ENCODE results near the gene MYO10.
"Not testable (repeated sequence)": the region's sequence is repeated elsewhere in the genome, so short reads cannot be mapped to it uniquely, and the experiment has no call there.

MYO10 gene

GRCh38 chr5:16744164-16744880, 191.8 kb downstream of the MYO10 start:
- DNase-seq (ENCODE audit: low read depth in 2 of 2) = no peak

GRCh38 chr5:16742938-16743337, 193.2 kb downstream of the MYO10 start:
- no peak for DNase-seq (ENCODE audit: low read depth in 2 of 2)

DNA sequence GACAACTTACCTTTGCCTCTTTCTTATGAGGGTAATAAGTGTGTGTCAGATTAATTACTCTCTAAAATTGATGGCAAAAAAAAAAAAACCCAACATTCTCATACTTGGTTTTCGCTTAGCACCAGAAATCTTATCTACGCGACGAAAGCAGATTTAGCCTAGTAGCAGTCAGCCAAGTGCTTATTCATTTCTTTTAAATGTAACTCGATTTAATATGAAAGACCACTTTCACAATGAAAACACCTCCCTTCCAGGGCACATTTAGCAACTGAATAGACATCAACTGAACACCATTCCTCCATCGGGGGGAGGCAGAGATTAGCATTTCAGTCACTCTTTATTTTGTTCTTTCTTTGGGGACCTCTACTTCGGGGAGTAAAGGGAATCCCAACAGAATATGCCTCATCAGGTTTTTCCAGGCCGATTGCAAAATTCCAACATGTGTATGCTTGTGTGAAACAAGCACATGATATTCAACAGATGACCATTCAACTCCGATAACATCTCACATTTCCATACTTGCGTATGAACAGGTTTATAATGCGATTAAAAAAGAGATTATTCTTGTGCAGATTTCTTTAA, 195.2 kb downstream of the MYO10 start:
- no peak for DNase-seq (ENCODE audit: low read depth in 2 of 2)

DNA sequence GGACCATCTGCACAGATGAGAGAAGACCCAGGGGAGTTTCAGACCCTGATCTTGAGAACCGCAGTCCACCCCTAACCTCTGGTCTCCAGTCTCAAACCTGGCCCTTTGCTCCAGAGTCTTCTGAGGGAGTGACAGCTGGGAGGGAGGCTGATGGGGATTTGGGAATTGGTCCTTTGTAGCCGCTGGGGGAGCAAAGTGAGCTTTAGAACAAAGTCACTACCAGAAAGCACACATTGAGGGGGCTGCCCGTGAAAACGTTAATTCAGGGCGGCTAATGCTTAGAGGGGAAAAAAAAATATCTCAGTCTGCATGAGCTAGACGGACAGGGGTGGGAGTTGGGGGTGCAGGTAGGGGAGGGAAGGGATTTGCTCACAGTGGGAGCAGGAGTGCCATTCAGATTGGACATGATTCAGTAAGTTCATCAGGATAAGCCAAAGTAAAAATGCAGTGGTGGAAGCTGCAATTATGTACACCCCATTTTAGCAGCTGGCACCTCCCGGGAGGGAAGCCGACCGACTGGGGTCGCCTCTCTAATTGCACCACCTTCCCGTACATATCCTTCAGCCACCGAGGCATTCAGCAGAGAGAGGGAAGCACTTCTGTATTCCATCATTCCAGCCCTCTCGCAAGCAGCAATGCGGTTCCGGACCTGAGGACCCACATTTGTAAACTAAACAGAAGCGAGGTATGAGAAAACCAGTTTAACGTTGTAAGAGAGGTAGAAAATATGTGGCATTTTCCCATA, 195.8 kb downstream of the MYO10 start:
- DNase-seq (ENCODE audit: low read depth in 2 of 2) = no peak

GRCh38 chr5:16738393-16738792, 197.7 kb downstream of the MYO10 start:
- not testable (repeated sequence) for DNase-seq (ENCODE audit: low read depth in 2 of 2)

DNA sequence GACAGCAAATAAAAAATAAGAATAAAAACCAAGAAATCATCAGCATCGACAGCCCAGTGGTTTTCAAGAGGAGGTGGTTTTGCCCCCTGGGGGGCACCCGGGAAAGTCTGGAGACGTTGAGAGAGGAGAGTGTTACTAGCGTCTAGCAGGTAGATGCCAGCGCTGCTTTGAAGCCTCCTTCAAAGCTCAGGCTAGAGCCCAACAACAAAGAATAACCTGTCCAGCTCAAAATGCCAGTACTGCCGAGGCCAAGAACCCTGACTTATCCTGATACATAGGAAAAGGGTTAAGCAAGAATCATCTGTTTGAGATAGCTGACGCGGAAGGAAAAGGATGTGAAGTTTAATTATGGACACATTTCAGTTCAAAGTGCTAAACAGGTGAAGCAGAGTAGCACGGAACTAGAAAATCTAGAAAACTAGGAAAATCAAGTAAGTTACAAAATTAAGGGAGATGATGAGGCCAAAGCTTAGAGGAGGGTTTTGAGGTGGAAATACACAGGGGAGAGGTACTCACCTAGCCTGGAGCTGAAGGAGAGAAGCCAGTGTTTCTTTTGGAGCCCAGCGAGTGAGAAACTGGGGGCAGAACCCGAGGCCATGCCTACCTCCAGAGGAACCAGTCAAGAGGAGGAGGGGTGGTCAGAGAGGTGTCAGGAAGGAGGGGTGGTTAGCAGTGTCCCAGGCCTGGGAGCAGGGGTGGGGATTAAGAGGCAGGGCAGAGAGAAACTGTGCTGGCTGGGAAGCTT, 198.3 kb downstream of the MYO10 start:
- DNase-seq (ENCODE audit: low read depth in 2 of 2) = no peak

DNA sequence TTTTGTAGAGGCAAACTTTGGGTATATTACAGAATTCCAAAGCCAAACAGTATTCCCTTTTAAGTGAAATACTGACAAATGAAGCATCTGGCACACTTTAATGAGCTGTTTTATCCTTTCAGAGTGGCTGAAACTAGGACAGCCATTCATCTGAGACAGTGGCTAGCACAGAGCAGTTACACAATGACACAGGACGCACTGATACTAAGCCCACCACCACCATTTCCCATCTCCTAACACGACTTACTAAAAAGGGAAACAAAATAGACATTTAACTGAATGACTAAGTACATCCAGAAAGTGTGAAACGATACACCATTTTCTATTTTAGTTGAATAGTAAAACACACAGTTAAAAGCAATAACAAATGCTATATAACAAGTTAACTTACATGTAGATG, 198.9 kb downstream of the MYO10 start:
- DNase-seq (ENCODE audit: low read depth in 2 of 2) = no peak

DNA sequence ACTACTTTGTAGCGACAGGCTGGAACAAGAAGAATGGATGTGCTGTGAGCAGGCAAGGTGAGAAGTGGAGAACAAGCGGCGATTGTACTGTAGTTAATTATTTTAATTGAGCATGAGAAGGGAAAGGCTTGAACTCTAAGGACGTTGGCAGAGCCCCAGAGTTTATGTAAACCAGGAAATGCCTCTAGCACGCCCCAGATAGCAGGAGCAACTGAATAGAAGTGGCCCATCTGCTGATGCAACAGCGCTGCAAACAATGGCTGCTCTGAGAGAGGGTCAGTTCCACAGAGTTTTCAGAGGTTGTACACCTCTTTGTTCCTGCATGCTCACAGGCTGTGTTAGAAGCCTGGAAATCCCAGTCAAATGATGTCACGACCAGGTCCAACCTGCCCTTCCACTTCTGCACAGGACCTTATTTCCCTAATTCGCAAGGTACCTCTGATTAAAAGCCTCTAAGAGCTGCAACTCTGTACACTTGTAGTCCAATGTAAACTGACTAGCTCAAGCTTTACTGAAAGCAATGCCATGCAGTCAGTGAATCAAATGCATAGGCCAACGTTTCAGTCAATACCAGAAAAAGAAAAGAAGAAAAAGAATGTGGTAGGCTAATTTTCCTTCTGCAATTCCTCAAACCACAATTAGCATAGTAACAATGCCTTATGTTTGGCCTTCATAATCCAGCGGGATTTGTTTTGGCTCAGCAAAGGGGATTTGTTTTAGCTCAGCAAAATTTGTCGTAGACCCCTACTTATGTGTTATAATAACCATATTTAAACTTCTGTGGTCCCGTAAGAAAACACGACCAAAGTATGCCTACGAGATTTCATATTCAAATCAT, 199.7 kb downstream of the MYO10 start:
- no peak for DNase-seq (ENCODE audit: low read depth in 2 of 2)

GRCh38 chr5:16735101-16736060, 200.7 kb downstream of the MYO10 start:
- no peak for DNase-seq (ENCODE audit: low read depth in 2 of 2)

DNA sequence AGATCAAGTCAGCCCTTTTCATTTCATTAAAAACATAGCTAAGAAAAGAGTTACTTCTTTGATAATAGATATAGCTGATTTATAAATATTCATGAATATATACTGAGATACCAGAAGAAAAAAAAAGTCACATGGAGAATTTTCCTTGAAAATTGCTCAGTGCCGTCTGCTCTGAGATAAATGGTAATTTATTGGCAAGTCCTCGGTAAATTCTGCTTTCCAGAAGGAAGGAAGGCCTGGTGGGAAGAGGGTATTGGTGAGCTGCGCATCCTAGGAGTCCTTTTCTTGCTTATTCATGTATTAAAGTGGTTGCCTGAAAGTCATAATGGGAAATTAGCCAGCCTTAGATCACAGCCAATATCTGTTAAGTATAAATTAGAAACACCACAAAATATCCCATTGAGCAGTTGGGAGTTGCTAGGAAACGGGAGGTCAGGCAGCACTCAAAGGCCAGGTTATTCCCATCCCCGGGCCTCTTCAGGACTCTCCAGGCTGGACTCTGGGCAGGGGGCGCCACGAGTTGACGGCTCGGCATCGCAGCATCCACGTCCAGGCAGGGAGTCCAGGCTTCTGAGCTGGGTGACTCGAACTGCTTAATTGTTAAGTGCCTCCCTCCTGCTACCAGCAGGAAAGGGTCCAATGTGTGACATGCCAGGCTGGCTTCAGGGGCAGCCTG, 202.6 kb downstream of the MYO10 start:
- DNase-seq (ENCODE audit: low read depth in 2 of 2) = no peak

DNA sequence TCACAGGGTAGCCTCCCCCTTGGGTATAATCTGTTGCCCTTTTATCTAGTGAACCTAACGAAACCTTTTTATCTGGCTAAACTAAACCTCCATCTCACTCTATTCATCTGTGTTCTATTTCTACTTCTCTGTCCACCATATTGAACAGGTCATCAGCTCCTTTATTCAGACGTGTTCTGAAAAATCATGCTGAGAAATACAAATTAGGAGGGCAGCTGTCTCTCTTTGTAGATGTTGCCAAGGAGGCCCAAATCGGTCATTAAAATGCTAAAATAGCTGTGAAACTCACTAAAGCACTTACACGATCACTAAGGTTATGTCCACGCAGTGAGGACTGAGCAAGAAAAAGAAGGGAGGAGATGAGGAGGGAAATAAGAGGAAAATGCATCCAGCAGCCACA, 203.7 kb downstream of the MYO10 start:
- no peak for DNase-seq (ENCODE audit: low read depth in 2 of 2)

GRCh38 chr5:16727755-16728325, 208.2 kb downstream of the MYO10 start:
- DNase-seq (ENCODE audit: low read depth in 2 of 2) = no peak

DNA sequence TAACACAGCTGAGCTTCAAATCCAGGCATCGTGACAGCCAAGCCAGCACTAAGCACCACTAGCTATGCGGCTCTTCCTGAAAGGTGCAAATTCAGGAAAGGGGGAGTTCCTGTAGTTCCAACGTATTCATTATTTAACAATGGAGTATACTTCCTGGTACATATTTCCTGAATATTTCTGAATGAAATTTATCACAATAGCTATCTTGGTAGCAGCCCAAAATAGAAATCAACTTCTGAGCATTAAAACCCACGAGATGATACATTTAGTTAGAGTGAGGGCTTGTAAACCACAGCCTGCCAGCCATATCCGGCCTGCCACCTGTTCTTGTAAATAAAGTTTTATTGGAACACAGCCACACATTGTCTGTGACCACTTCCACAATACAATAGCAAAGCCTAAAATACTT, 209.5 kb downstream of the MYO10 start:
- no peak for DNase-seq (ENCODE audit: low read depth in 2 of 2)

- no peak for DNase-seq (ENCODE audit: low read depth in 2 of 2)
Observed at GRCh38 chr5:16725575-16725974, 210.5 kb downstream of the MYO10 start.

GRCh38 chr5:16723821-16724220, 212.3 kb downstream of the MYO10 start:
- DNase-seq (ENCODE audit: low read depth in 2 of 2) = no peak

DNA sequence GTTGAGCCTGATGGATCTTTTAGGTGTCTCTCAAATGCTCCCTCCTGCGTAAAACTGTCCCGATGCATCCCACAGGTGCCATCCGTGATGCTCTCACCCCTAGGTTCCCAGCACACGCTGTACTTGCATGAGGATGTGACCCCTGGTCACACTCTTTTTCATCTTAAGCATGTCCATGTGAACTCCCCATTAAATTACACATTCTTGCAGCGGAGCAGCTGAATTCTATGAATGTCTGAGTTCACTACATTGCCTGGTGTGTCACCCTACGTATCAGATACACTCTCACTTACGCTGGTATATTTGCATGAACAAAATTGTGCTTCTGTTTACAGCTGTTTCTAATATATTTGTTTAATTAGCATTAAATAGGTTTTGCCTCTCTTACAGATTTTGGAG, 214.0 kb downstream of the MYO10 start:
- DNase-seq (ENCODE audit: low read depth in 2 of 2) = no peak

GRCh38 chr5:16721151-16722096, 214.7 kb downstream of the MYO10 start:
- DNase-seq (ENCODE audit: low read depth in 2 of 2) = no peak

- not testable (repeated sequence) for DNase-seq (ENCODE audit: low read depth in 2 of 2)
Observed at GRCh38 chr5:16718036-16718435, 218.1 kb downstream of the MYO10 start.
